ENCODE data around the gene SLC29A2.

- TF ChIP-seq SUZ12 (IDR thresholded peaks at IDR 0.05) (no peak), BHLHE40 (IDR thresholded peaks at IDR 0.05; ENCODE audit: borderline replicate concordance) (no peak), HDGF (IDR thresholded peaks at IDR 0.05; ENCODE audit: borderline replicate concordance) (no peak), FOXM1 (IDR thresholded peaks at IDR 0.05; ENCODE audit: borderline replicate concordance) (no peak), FOXK2 (IDR thresholded peaks at IDR 0.05) (no peak), FOXA1 (IDR thresholded peaks at IDR 0.05) (no peak), TARDBP (IDR thresholded peaks at IDR 0.05) (no peak)
- TF ChIP-seq, protein P1, sequence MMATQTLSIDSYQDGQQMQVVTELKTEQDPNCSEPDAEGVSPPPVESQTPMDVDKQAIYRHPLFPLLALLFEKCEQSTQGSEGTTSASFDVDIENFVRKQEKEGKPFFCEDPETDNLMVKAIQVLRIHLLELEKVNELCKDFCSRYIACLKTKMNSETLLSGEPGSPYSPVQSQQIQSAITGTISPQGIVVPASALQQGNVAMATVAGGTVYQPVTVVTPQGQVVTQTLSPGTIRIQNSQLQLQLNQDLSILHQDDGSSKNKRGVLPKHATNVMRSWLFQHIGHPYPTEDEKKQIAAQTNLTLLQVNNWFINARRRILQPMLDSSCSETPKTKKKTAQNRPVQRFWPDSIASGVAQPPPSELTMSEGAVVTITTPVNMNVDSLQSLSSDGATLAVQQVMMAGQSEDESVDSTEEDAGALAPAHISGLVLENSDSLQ (IDR thresholded peaks at IDR 0.05), result no peak
Measured at GRCh38 chr11:66360406-66361073, 11.0 kb downstream of the SLC29A2 start.

Data from HEK293T (cell line).